H1 (cell line): Measurements from ENCODE around the gene TBKBP1. TPM values are rescaled to one million over a fixed set of nuclear protein-coding genes. Genes with fewer than 3 reads are reported as not detected.

Experiments used
- EGR1 ChIP-seq: IDR thresholded peaks from 2 replicates; pipeline ENCODE4 v1.6.1; 2011; ENCODE audit warnings: low read depth, low read length, borderline replicate concordance
- GABPA ChIP-seq: IDR thresholded peaks from 2 replicates; pipeline ENCODE4 v1.6.1; 2011; ENCODE audit warnings: mild to moderate bottlenecking, low read length, moderate library complexity, borderline replicate concordance; ENCODE audit not compliant: insufficient read depth
- GTF2F1 ChIP-seq: IDR thresholded peaks from 2 replicates; pipeline ENCODE4 v1.6.1; 2012; ENCODE audit warnings: low read depth, low read length, improper control_type of control experiment, borderline replicate concordance
- polyA plus RNA-seq, 7 experiments: library from polyadenylated mRNA; depleted of rRNA in 3 of 7; stranded (reverse) in 5 of 7; unstranded in 2 of 7; fragments of >200 nt in 5 of 7; fragments of 200-250 nt in 2 of 7; gene quantifications; 1 replicate in 5 of 7; 2 replicates in 1 of 7; 4 replicates in 1 of 7; pipeline versions ENCODE4 v1.2.1 to v1.2.3, GENCODE V29; 2011 to 2013; ENCODE audit warnings: missing spikeins in 2 of 7, mixed read lengths in 2 of 7
- total RNA-seq: library from RNA; stranded (reverse); fragmentation: NEBNext Ultra II Directional; extraction: Animal tissue kit (Norgen Biotek cat#: 25700); gene quantifications from 2 replicates; pipeline ENCODE4 v1.2.1, GENCODE V29; 2021

Gene TBKBP1
- total and polyA plus RNA-seq, 2 of the 8 experiments (the other 6 are each of a cell fraction or from before 2014, with no cell fraction given): 6.3 to 15.1 TPM

DNA sequence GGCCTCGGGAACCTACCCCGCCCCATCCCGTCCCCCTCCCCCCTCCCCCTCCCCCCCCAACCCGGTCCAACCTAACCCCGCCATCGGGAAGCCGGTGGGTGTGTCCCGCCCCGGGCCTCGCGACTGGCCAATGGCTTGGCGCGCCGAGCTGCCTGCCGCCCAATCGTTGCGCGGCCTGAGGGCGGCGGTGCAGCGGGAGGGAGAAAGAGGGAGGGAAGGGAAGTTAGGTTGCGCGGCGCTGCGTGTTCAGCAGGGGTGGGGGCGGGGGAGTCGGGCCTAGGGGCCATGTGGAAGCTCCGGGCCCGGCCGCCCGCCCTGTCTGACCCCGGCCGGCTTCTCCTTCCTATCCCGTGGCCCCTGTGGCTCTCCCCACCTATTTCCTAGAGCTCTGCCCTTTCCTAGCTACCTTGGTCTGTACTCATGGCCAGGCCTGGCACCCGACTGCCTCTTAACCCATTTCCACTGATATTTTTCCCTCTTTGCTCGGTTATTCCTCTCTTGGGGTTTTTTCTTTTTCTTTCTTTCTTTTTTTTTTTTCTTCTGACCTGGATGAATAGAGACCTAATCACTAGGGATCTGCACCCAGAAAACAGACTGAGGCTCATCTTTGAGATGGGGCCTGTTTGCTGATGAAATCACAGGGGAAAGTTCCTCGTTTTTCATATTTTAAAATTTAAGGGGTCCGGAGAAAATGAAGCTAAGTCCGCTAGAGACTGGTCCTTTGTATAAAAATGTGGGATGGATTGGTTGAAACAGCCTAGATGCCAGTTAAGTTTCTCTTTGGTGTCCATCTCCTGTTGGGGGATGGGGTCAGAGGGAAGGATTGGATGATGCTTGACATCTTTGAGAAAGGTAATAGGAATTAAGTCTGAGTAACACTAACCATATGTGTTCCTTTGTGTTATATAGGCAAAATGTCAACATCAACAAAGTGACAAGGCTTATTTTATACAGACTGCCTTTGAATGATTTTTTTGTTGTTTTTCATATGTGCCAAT is 43.1 kb upstream of the TBKBP1 start (continued):
- no peak for TF ChIP-seq GTF2F1
- TF ChIP-seq GABPA: no peak
- peak; percentile 58; the same call in 1 of the 2 replicates for TF ChIP-seq EGR1
